Fibroblast of lung (primary cell): ENCODE results near the gene SLC5A12. TPM values are rescaled to one million over a fixed set of nuclear protein-coding genes. Genes with fewer than 3 reads are reported as not detected.

Experiments used
- DNase-seq, 2 donors: peaks; one replicate each; pipeline versions ENCODE4 v3.0.0 to v3.0.0-alpha.2; 2010; ENCODE audit warnings: low read depth in 2 of 2
- H2AFZ ChIP-seq: 2 replicates; pipeline ENCODE4 v1.5.1; 2012; ENCODE audit warnings: low read length, control low read depth, inconsistent platforms
- H3K27ac ChIP-seq: 2 replicates; pipeline ENCODE4 v1.5.1; 2011; ENCODE audit warnings: low read length, control low read depth; ENCODE audit not compliant: insufficient read depth
- H3K27me3 ChIP-seq: 2 replicates; pipeline ENCODE4 v1.5.1; 2011; ENCODE audit warnings: mild to moderate bottlenecking, low read length; ENCODE audit not compliant: control insufficient read depth, insufficient read depth
- H3K36me3 ChIP-seq: 2 replicates; pipeline ENCODE4 v1.5.1; 2011; ENCODE audit warnings: low read length; ENCODE audit not compliant: control insufficient read depth, insufficient read depth
- H3K4me1 ChIP-seq: 2 replicates; pipeline ENCODE4 v1.5.1; 2011; ENCODE audit warnings: low read length; ENCODE audit not compliant: control insufficient read depth, insufficient read depth; ENCODE audit errors: extremely low read depth
- H3K4me2 ChIP-seq: 2 replicates; pipeline ENCODE4 v1.5.1; 2011; ENCODE audit warnings: low read length, control low read depth; ENCODE audit not compliant: insufficient read depth; ENCODE audit errors: extremely low read depth
- H3K4me3 ChIP-seq, 4 experiments: fragments of 200-600 bp in 1 of 4; sonication (generic) in 1 of 4; replicated peaks in 1 of 4; 2 replicates each; pipeline ENCODE4 v1.5.1; 2011 to 2016; ENCODE audit warnings: low read length in 4 of 4, low read depth in 3 of 4, mild to moderate bottlenecking in 3 of 4, control low read depth in 2 of 4, inconsistent platforms in 1 of 4, mixed read lengths in 1 of 4; ENCODE audit not compliant: insufficient read depth in 1 of 4; ENCODE audit errors: control extremely low read depth in 1 of 4
- H3K79me2 ChIP-seq: 2 replicates; pipeline ENCODE4 v1.5.1; 2012; ENCODE audit warnings: mild to moderate bottlenecking, low read length, inconsistent platforms; ENCODE audit not compliant: control insufficient read depth, insufficient read depth
- H3K9ac ChIP-seq: 2 replicates; pipeline ENCODE4 v1.5.1; 2011; ENCODE audit warnings: mild to moderate bottlenecking, low read length, control low read depth; ENCODE audit not compliant: insufficient read depth
- H3K9me3 ChIP-seq: 2 replicates; pipeline ENCODE4 v1.5.1; 2012; ENCODE audit warnings: low read depth, low read length; ENCODE audit not compliant: control insufficient read depth, insufficient read depth
- H4K20me1 ChIP-seq: 2 replicates; pipeline ENCODE4 v1.5.1; 2011; ENCODE audit warnings: low read length; ENCODE audit not compliant: control insufficient read depth, insufficient read depth; ENCODE audit errors: extremely low read depth
- EZH2 ChIP-seq: IDR thresholded peaks from 2 replicates; pipeline ENCODE4 v1.5.1; 2012; ENCODE audit warnings: low read length, control low read depth, mild to moderate bottlenecking; ENCODE audit errors: missing control alignments
- polyA plus RNA-seq, 2 donors: library from polyadenylated mRNA; depleted of rRNA in 1 of 2; stranded (reverse) in 1 of 2; unstranded in 1 of 2; fragments of >200 nt; gene quantifications; 2 replicates each; pipeline ENCODE4 v1.2.1, GENCODE V29; 2011 to 2012; ENCODE audit warnings: missing spikeins in 1 of 2
- total RNA-seq: library from RNA; depleted of rRNA; stranded (reverse); fragments of >200 nt; gene quantifications from 2 replicates; pipeline ENCODE4 v1.2.1, GENCODE V29; 2014
- TF ChIP-seq, protein P1 (sequence below), 2 donors: IDR thresholded peaks in 1 of 2; conservative IDR thresholded peaks in 1 of 2; 1 replicate in 1 of 2; 2 replicates in 1 of 2; pipeline ENCODE4 v1.5.1; 2011 to 2012; ENCODE audit warnings: low read length in 2 of 2, control low read depth in 1 of 2, inconsistent platforms in 1 of 2, low read depth in 1 of 2, mild to moderate bottlenecking in 1 of 2

SLC5A12 gene
- total and polyA plus RNA-seq, 2 donors (not counting 1 experiment from before 2014, with no cell fraction given), result under 0.01 to 0.03 TPM

GRCh38 chr11:26621132-26621531, 100.7 kb downstream of the SLC5A12 start:
- Histone ChIP-seq H3K27me3 (no peaks in the 10 kb centered on the region), H3K9ac (no peak overlapping the region), H4K20me1 (no peaks in the 10 kb centered on the region), H3K4me2 (no peak overlapping the region), H2AFZ (no peak overlapping the region), H3K4me1 (no peaks in the 10 kb centered on the region), H3K27ac (no peak overlapping the region), H3K36me3 (no peaks in the 10 kb centered on the region), H3K9me3 (no peaks in the 10 kb centered on the region), H3K4me3 (no peak overlapping the region), H3K79me2 (no peaks in the 10 kb centered on the region)
- DNase-seq, result peak; percentile 76 to 88
- TF ChIP-seq, protein P1, sequence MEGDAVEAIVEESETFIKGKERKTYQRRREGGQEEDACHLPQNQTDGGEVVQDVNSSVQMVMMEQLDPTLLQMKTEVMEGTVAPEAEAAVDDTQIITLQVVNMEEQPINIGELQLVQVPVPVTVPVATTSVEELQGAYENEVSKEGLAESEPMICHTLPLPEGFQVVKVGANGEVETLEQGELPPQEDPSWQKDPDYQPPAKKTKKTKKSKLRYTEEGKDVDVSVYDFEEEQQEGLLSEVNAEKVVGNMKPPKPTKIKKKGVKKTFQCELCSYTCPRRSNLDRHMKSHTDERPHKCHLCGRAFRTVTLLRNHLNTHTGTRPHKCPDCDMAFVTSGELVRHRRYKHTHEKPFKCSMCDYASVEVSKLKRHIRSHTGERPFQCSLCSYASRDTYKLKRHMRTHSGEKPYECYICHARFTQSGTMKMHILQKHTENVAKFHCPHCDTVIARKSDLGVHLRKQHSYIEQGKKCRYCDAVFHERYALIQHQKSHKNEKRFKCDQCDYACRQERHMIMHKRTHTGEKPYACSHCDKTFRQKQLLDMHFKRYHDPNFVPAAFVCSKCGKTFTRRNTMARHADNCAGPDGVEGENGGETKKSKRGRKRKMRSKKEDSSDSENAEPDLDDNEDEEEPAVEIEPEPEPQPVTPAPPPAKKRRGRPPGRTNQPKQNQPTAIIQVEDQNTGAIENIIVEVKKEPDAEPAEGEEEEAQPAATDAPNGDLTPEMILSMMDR (conservative IDR thresholded peaks at IDR 0.05 in 1 of 2, IDR thresholded peaks at IDR 0.05 in 1 of 2; ENCODE audit: low read depth in 1 of 2, low read length in 2 of 2), result no peak
- no peak for TF ChIP-seq EZH2

- H2AFZ ChIP-seq, result no peak overlapping the region
- TF ChIP-seq, protein P1 (conservative IDR thresholded peaks at IDR 0.05 in 1 of 2, IDR thresholded peaks at IDR 0.05 in 1 of 2; ENCODE audit: low read depth in 1 of 2, low read length in 2 of 2), result no peak
- TF ChIP-seq EZH2, result no peak
- H3K4me3 ChIP-seq, result no peak overlapping the region
- H3K4me2 ChIP-seq, result no peak overlapping the region
- no peaks in the 10 kb centered on the region for H4K20me1 ChIP-seq
- no peaks in the 10 kb centered on the region for H3K27me3 ChIP-seq
- no peaks in the 10 kb centered on the region for H3K79me2 ChIP-seq
- no peaks in the 10 kb centered on the region for H3K4me1 ChIP-seq
- H3K36me3 ChIP-seq, result no peaks in the 10 kb centered on the region
- H3K27ac ChIP-seq, result no peak overlapping the region
- DNase-seq, result no peak
- no peak overlapping the region for H3K9ac ChIP-seq
- no peaks in the 10 kb centered on the region for H3K9me3 ChIP-seq
Measured at GRCh38 chr11:26620282-26621045, 101.4 kb downstream of the SLC5A12 start.

DNA sequence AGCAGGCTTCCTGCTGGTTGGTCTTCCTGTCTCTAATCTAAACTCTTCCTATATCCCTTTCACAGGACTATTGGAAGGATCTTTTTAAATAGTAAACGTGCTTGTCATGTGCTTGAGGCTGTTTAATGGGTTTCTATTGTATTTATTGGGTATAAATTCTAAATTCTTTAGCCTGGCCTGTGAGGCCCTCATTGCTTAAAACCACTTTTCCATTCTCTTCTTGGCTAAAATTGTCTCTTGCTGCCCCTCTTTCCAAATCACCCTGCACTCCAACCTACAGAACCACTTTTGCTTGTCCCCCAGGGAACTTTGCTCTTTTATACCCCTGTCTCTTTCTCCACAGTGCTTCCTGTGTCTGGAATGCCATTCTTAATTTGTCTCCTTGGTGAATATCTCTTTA, 103.4 kb downstream of the SLC5A12 start:
- H4K20me1 ChIP-seq, result no peaks in the 10 kb centered on the region
- H2AFZ ChIP-seq, result no peak overlapping the region
- no peak for DNase-seq
- no peak overlapping the region for H3K9ac ChIP-seq
- H3K4me2 ChIP-seq, result no peak overlapping the region
- TF ChIP-seq, protein P1 (conservative IDR thresholded peaks at IDR 0.05 in 1 of 2, IDR thresholded peaks at IDR 0.05 in 1 of 2; ENCODE audit: low read depth in 1 of 2, low read length in 2 of 2), result no peak
- no peak for TF ChIP-seq EZH2
- H3K36me3 ChIP-seq, result no peaks in the 10 kb centered on the region
- no peaks in the 10 kb centered on the region for H3K79me2 ChIP-seq
- H3K9me3 ChIP-seq, result no peaks in the 10 kb centered on the region
- H3K4me1 ChIP-seq, result no peaks in the 10 kb centered on the region
- no peaks in the 10 kb centered on the region for H3K27me3 ChIP-seq
- no peak overlapping the region for H3K4me3 ChIP-seq
- H3K27ac ChIP-seq, result no peak overlapping the region

Other genes starting within 250 kb of the SLC5A12 start
- gene MUC15, start 149.8 kb downstream of the SLC5A12 start, total RNA-seq, result not detected in 2 replicates
- gene MUC15, start 149.8 kb downstream of the SLC5A12 start, polyA plus RNA-seq, result not detected in 2 replicates